Hematopoietic multipotent progenitor cell (in vitro differentiated cells): ENCODE data around the gene ARFGAP1. TPM values are rescaled to one million over a fixed set of nuclear protein-coding genes. Genes with fewer than 3 reads are reported as not detected.
A peak's percentile ranks its signal among the peaks of the same experiment; 100 is the strongest.

ENCODE experiments used
- DNase-seq, 3 donors: peaks; one replicate each; pipeline ENCODE4 v3.0.0-alpha.2; 2011 to 2015; ENCODE audit warnings: low read depth in 2 of 3, low spot score in 2 of 3
- total RNA-seq: library from RNA; depleted of rRNA; stranded (reverse); fragments of >200 nt; gene quantifications from one replicate; pipeline ENCODE4 v1.2.3, GENCODE V29; 2012

ARFGAP1 gene
- 60.9 TPM for total RNA-seq

DNA sequence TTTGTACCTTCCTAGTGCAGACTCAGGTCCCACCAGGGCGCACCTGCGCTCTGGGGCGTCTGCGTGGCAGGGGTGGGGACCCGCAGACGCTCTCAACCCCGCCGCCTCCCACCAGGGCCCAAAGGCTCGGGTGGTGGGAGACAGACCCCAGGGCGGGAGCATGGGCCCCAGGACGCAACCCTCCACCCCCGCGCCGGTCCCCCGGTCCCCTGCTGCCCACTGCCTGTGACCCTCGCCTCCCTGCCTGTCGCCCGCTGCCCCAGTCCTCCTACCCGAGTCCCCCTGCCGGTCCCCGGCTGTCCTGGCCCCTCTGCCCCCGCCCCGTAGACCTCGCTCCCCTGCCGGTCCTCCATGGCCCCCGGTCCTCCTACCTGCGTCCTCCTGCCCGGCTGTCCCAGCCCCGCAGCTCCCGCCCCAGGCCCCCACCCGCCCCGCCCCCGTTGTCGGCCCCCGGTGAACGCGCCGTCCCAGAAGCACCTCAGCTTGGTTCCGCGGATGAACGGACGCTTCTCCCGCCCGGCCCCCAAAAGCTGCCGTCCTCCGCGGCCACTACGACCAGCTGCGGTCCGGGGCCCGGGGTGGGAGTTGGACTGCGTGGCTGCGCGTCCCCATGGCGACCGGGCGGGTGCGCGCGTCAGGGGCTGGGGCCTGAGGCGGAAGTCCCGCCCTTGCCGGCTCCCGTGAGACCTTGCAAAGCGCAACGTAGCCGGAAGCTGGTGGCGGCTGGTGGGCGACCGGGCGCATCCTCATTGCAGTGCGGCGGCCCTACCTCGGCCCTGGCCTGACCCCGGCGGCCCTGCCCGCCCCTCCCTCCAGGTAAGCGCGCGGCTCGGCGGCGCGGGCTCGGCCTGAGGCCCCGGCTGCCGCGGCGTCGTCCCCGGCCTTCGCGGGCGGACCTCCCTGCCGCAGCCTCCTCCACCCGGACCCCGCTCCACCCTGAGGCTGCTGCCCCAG is at the start of gene ARFGAP1:
TSS of gene ARFGAP1 (plus strand) at position 709 of the 954 bp plus-strand sequence. CDS start 2,768 bp downstream, outside the sequence.
- peak; percentile 62 to 91 (median 90) for DNase-seq

DNA sequence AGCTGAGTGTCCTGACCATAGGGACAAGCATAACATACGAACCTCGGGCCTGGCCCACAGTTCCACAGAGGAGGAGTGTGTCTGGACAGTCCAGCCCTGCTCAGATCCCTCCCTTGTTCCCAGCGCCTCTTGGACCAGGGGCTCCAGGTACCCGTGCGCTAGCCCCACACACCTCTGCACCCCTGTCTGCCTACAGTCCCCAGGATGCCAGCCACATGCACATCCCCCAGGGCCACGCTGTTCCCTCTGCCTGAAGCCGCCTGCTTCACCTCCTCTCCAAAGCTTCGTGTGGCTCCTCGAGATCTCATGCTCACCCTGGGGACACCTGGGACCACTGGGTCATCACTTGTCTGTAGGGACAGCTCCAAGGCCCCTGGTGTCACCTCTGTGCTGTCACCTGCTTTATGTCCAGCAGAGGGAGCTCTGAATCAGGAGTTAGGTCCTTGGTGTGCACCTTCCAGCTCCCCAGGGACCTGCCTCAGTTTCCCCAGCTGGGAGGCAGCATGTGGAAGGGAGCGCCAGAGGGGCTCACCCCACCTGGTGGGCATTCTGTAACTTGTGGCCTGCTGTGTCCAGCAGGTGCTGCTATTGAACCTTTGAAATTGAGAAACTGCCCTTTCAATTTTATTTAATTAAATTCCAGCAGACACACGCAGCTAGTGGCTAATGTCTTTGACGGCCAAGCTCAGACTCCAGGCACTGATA is 49.3 kb upstream of the ARFGAP1 start:
- DNase-seq = peak in 1 of 3 donors; percentile 54

GRCh38 chr20:63223826-63224207 is 48.8 kb upstream of the ARFGAP1 start:
- no peak for DNase-seq

DNA sequence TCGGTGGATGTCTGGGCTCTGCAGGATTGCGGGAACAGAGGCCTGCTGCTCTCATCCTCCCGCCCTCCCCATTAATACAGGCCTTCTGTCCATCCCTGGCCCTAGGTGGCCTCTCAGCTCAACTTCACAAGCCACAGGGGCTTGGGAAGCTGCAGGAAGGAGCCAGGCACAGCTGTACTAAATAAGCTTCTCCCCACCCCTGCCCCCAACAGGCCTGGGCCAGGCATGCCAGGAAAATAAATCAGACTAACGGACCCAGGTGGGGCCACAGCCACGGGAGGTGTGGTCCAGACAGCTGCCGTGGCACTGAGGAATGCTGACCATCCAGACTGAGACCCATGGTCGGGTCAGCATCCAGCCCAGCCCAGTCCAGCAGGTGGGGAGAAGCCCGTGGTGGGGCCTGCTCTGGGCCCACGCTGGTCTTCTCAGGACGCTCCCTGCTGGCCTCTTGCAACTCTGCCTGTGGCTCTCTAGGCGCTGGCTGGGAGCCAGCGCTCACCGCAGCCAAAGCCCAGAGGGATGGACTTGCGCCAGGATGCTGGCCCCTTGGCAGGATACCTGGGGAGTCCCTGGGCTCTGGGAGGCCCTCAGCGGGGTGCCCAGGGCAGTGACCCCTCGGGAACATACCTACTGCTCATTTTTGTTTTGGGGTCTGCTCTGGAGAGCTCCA is 48.1 kb upstream of the ARFGAP1 start:
- DNase-seq = peak in 1 of 3 donors; percentile 36

DNA sequence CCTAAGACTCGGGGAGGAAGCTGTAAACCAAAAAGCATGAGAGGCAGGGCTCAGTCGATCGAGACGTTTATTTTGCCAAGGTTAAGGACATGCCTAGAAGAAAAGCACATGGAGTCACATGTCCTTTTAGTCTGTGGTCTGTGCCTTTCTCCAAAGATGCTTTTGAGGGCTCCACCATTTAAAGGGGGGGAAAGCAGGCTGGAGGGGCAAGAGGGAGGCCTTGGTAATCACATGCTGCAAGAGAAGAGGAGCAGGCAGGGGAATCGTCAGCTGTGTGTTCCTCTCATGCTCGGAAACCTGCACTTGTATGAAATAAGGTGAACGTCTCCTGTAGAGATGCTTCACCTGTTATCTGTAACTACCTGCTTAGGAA is 47.5 kb upstream of the ARFGAP1 start:
- peak in 1 of 3 donors; percentile 27 for DNase-seq

DNA sequence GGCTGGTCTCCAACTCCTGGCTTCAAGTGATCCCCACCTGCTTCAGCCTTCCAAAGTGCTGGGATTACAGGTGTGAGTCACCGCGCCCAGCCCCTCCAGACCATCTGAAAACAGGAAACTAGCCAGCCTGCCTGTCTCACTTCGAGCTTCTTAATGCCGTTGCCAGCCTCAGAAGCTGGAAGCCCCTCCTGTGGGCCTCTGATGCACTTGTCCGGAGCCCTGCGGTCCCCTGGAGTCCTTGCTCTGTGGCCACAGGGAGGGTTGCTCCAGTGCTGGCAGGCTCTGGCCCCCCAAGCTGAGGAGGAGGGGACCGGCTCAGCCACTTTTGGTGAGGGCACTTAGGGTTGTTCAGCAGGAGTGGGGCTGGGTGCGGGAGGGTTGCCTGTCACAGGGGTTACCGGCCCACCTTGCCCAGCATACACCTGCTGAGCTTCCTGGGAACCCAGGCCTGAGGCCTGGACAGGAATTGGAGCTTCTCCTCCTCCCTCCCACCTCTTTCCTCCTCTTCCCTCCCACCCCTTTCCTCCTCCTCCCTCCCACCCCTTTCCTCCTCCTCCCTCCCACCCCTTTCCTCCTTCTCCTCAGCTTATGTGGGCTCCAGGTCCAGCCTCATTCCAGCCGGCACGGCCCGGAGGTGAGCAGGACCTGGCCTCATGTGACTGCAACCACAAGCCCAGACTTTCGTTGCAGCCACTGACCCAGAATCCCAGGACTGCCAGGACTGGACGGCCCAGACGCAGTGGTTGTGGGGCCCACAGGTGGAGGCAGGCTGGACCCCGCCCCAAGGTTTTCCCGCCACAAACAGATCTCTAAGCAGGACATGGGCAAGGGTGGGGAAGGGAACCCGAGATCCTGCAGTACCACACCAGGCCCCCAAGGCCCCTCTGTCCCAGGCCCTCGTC is 46.3 kb upstream of the ARFGAP1 start:
- no peak for DNase-seq

- DNase-seq = no peak
These were observed 45.4 kb upstream of the ARFGAP1 start for GRCh38 chr20:63227260-63227659.

DNA sequence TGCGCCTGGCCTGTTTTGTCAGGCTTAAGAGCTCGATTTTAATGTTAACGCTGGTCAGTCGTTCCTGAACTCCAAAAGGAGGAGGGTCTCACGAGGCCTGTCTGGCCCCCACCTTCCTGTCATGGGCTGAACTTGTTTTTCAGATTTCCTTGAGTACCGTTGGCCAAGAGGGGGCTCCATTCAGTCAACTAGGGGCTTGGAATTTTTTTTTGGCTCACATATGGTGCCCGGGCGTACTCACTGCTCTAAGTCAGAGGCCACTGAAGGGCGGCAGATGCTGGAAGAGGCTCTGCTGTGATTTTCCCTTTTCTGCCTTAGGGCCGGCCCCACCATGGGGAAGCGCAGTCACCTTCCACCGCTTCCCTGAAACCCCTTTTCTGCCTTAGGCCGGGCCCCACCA is 43.8 kb upstream of the ARFGAP1 start:
- DNase-seq = no peak

- peak in 1 of 3 donors; percentile 70 for DNase-seq
These were observed 41.8 kb upstream of the ARFGAP1 start for GRCh38 chr20:63230800-63231268.

- DNase-seq = no peak
These were observed 40.2 kb upstream of the ARFGAP1 start for GRCh38 chr20:63232235-63233060.

- no peak for DNase-seq
These were observed 39.6 kb upstream of the ARFGAP1 start for GRCh38 chr20:63233061-63233344.

- DNase-seq = no peak
These were observed 38.7 kb upstream of the ARFGAP1 start for GRCh38 chr20:63233924-63234323.

DNA sequence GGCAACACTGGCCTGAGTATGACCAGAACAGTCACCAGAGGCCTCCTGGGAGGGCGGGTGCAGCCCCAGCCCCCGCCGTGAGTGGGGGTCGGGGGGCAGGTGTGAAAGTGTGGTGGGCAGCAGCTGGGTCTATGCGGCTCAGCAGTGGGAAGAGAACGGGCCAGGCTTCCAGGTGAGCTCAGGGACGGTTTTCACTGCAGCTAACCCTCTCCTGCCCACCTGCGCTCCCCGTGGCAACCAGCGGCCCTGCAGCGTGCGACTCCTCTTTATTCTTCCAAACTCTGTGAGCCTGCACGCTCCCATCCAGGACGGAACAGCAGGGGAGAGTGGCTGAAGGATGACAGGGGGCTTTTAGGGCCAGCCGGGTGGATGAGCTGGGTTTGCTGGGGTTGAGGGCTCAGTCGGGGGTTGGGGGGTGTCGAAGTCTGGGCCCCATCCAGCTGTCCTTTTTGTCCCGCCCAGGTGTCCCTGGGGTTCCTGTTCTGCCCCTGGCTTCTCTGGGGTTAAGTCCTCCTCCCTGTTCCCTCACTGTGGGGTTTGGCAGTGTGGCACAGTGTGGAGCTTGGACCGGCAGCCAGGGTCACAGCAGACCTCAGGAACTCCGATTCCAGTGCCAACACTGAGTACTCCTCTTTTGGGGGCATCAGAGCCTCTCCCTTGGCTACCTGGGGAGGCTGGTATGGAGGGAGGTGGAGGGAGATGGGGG is 37.8 kb upstream of the ARFGAP1 start:
- DNase-seq = peak in 1 of 3 donors; percentile 29

DNA sequence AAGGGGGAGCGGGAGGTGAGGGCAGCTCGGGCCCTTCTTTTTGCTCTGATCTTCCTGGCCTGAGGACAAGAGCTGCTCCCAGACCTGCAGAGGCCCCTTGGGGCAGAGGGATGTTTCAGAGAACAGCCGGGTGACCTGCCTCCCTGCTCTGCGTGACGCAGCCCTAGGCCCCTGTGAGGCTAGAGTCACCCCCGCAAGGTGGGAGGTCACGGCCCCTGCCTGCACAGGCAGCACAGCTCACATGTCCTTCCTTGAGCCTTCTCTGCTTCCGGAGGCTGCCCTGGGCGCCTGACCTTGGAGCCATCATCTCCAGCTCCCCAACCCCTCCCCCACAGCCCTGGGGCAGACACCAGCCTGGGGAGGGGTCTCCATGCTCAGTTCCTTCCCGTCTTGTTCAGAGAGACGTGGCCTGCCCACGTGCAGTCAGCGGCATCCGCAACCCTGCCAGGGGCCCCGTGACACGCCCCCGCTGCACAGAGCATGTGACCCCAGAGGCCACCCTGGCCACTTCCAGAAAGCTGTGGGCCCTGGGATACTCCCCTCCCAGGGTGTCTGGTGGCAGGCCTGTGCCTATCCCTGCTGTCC is 37.1 kb upstream of the ARFGAP1 start, which contains the start of gene BIRC7:
TSS of gene BIRC7 (plus strand) at position 507 of the 585 bp plus-strand sequence. CDS start 192 bp downstream, outside the sequence.
- no peak for DNase-seq

DNA sequence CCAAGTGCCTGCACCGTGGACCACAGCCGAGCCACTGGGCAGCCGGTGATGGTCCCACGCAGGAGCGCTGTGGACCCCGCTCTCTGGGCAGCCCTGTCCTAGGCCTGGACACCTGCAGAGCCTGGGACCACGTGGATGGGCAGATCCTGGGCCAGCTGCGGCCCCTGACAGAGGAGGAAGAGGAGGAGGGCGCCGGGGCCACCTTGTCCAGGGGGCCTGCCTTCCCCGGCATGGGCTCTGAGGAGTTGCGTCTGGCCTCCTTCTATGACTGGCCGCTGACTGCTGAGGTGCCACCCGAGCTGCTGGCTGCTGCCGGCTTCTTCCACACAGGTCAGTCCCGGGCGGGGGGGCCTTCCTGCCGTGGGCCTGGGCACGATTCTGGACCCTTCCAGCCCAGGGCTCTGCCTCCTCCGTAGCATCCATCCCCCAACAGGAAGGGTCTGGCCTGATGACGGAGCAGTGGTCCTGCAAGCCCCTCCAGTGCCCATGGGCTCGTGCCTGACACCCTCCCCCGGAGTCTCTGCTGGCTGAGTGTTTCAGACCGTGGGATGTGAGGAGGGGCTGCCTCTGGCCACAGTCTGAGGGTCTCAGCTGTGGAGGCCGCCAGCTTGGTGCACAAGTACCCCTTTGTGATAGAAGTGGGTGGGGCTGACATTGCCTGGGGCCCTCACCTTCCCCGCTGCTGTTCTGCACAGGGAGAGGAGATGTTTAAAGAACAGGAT is 36.3 kb upstream of the ARFGAP1 start:
- DNase-seq = no peak

DNA sequence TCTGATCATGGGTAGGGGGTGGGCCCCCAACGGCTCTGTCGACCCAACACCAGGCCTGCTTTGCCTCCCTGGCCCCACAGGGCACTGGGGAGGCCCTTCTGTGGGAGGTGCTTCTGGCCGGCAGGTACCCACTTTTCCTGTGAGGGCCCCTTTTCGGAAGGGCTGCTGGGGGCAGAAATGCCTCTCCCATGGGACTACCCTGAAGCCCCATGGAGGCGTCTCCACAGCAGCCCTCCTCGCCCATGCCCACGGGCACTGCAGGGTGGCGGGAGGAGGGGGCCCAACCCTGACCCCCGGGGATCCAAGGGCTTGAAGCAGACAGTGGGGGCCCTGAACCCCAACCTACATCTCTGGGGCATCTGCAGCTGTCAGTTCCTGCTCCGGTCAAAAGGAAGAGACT is 34.6 kb upstream of the ARFGAP1 start:
- DNase-seq = no peak

DNA sequence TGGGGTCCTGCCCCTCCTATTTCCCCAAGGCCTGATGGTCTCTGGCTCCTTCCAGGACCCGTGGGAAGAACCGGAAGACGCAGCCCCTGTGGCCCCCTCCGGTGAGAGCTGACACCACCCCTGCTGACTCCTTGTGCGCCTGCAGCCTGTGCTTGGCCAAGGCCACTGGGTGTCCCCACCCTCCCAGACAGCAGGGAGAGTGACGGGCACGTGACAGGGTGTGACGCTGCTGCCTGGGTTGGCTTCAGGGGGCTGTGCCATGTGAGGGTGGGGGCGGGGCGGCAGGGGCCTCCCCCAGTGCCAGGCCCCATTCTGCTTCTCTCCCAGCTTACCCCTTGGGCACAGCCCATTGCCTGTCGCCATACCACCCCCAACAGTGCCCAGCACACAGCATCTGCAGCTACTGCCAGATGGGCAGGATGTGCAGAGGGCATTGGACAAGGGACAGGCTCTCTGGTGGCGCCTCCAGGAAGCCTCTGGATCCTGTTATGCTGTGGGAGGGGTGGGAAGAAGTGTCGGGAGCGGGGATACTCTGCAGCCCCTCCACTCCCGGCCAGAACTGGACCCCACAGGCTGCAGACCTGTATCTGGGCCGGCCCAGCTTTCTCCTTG is 34.0 kb upstream of the ARFGAP1 start:
- DNase-seq = no peak
